ENCODE measurements around the gene POM121. TPM values are rescaled to one million over a fixed set of nuclear protein-coding genes. Genes with fewer than 3 reads are reported as not detected.
"Not testable (repeated sequence)": the region's sequence is repeated elsewhere in the genome, so short reads cannot be mapped to it uniquely, and the experiment has no call there.

The POM121 gene
- polyA plus RNA-seq, 1 donor = 44.6 TPM

DNA sequence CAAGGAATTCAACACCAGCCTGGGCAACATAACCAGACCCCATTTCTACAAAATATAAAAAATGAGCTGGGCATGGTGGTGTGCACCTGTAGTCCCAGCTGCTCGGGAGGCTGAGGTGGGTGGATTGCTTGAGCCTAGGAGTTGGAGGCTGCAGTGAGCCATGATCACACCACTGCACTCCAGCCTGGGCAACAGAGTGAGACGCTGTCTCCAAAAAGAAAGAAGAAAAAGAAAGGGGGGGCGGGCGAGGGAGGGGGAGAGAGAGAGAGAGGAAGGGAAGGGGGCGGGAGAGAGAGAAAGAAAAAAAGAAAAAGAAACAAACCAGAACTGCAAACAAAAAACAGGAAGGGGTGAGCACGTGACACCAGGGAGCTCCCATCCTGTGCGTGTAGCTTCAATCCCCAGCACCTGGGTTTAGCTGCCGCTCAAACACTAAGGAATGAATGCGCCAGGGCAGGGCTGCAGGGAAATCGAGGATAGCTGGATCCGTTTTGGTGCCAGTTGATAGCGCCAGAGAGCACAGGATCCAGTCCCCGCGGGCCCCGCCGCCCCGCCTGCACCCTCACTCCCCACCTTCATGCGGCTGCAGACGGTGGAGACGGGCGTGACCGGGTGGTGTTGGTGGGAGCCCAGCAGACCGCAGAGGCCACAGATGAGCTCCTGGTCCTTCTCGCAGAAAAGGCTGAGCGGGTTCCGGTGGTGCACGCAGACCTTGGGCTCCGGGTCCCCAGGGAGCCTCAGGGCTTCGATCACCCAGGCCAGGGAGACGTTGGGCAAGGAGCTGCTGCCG, 40.5 kb downstream of the POM121 start:
- not testable (repeated sequence) for DNase-seq; H3K27ac ChIP-seq (ENCODE audit: low read length); H3K9me3 ChIP-seq (ENCODE audit: control insufficient read depth, low read depth, low read length); H3K36me3 ChIP-seq (ENCODE audit: control insufficient read depth, insufficient read depth, low read length); H3K4me1 ChIP-seq (ENCODE audit: control insufficient read depth, insufficient read depth, low read length); H3K27me3 ChIP-seq (ENCODE audit: control insufficient read depth, insufficient read depth, low read length); H3K4me3 ChIP-seq (ENCODE audit: low read length)
- WGBS (ENCODE audit: insufficient coverage, low lambda C conversion rate) = no CpG with 5 or more reads among the region's 31 CpGs

DNA sequence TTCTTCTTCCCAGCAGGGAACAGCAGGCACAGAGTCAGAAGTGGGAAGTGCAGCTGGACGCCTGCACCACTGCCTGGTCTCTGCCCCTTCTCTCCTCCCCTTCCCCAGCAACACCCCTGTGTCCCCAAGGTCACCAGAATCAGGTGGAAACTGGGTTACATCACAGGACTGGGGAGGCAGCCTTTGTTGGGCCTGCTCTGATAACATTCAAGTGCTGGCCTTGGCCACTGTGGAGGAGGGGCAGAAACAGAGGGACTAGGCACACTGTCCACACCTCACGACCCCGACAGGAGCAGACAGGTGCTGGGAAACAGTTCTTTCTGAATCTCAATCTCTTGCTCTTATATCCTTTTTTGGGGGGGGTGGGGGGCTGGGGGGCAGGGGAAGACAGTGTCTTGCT, 42.0 kb downstream of the POM121 start:
- not testable (repeated sequence) for DNase-seq; H3K27ac ChIP-seq (ENCODE audit: low read length); H3K4me1 ChIP-seq (ENCODE audit: control insufficient read depth, insufficient read depth, low read length); H3K36me3 ChIP-seq (ENCODE audit: control insufficient read depth, insufficient read depth, low read length); H3K27me3 ChIP-seq (ENCODE audit: control insufficient read depth, insufficient read depth, low read length); H3K9me3 ChIP-seq (ENCODE audit: control insufficient read depth, low read depth, low read length); H3K4me3 ChIP-seq (ENCODE audit: low read length)
- WGBS (ENCODE audit: insufficient coverage, low lambda C conversion rate) = no CpG with 5 or more reads among the region's 3 CpGs

DNA sequence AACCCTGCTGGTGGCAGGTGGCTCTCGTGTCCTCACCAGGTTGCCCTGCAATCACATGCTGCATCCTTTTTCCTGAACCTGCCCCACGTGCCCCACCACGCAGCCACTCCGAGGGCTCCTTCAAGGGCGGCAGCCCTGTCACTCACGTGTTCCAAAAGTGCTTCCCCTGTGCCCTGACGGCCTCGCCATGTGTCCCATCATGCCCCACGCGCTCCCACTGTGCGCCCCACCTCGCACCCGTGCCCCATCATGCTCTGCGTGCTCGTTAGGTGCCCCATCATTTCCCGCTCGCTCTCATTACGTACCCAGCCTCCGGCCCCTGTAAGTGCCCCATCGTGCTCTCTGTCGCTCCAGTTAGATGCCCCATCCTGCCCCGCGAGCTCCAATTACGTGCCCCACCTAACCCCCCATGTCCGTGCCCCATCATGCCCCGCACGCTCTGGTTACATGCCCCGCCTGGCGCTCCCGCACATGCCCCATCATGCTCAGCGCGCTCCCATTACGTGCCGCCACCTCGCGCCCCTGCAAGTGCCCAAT, 44.2 kb downstream of the POM121 start, which contains the start of gene TRIM74:
TSS of gene TRIM74 (minus strand) at position 487 of the 537 bp plus-strand sequence. CDS start 3,309 bp downstream, outside the sequence.
- not testable (repeated sequence) for H3K36me3 ChIP-seq (ENCODE audit: control insufficient read depth, insufficient read depth, low read length); H3K4me1 ChIP-seq (ENCODE audit: control insufficient read depth, insufficient read depth, low read length); H3K27me3 ChIP-seq (ENCODE audit: control insufficient read depth, insufficient read depth, low read length); H3K4me3 ChIP-seq (ENCODE audit: low read length); H3K9me3 ChIP-seq (ENCODE audit: control insufficient read depth, low read depth, low read length); DNase-seq; H3K27ac ChIP-seq (ENCODE audit: low read length)
- no CpG with 5 or more reads among the region's 36 CpGs for WGBS (ENCODE audit: insufficient coverage, low lambda C conversion rate)

DNA sequence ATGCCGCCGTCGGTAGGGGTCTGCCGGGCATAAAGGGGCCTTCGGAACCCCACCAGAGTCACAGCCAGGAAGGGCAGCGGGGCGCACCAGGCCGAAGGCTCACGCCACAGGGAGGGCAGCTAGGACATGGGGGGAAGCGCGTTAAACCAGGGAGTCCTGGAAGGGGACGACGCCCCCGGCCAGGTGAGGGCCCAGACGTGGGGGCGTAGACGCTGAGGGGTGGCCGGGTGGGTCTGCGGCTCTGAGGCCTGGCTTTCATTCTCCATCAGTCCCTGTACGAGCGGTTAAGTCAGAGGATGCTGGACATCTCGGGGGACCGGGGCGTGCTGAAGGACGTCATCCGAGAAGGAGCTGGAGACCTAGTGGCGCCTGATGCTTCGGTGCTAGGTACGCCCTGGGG, 44.8 kb downstream of the POM121 start:
- not testable (repeated sequence) for H3K27ac ChIP-seq (ENCODE audit: low read length); H3K27me3 ChIP-seq (ENCODE audit: control insufficient read depth, insufficient read depth, low read length); DNase-seq; H3K9me3 ChIP-seq (ENCODE audit: control insufficient read depth, low read depth, low read length); H3K36me3 ChIP-seq (ENCODE audit: control insufficient read depth, insufficient read depth, low read length); H3K4me3 ChIP-seq (ENCODE audit: low read length); H3K4me1 ChIP-seq (ENCODE audit: control insufficient read depth, insufficient read depth, low read length)
- no CpG with 5 or more reads among the region's 29 CpGs for WGBS (ENCODE audit: insufficient coverage, low lambda C conversion rate)

DNA sequence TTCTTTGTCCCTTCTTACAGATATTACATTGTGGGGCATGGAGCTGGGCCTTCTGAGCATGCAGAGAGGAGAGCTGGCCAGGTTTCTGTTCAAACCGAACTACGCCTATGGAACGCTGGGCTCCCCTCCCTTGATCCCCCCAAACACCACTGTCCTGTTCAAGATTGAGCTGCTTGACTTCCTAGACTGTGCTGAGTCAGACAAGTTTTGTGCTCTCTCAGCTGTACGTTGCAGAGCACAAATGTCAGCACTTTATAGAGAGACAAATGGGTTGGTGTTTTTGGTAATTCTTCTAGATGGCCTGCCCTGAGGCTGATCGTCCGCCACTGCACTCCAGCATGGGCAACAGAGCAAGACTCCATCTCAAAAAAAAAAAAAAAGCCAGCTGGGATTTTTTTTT, 46.6 kb downstream of the POM121 start:
- DNase-seq; H3K4me3 ChIP-seq (ENCODE audit: low read length); H3K27ac ChIP-seq (ENCODE audit: low read length); H3K9me3 ChIP-seq (ENCODE audit: control insufficient read depth, low read depth, low read length); H3K36me3 ChIP-seq (ENCODE audit: control insufficient read depth, insufficient read depth, low read length); H3K27me3 ChIP-seq (ENCODE audit: control insufficient read depth, insufficient read depth, low read length); H3K4me1 ChIP-seq (ENCODE audit: control insufficient read depth, insufficient read depth, low read length): not testable (repeated sequence)
- no CpG with 5 or more reads among the region's 6 CpGs for WGBS (ENCODE audit: insufficient coverage, low lambda C conversion rate)

DNA sequence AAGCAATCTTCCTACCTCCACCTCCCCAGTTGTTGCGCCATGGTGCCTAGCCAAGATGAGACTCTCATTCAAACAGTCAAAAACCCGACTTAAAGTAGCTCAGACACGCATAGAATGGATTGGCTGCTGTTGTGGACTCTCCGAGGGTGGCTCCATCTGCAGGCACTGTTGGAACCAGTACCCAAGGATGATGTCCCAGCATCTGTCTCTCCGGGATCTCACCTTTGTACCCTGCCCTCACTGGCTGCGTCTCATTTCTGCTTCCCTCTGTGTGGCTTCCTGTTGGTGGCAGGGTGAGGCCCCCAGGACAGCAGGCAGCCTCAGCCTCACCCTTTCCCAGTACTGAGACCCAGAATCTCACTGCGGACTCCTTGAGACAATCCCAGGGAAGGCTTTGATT, 49.9 kb downstream of the POM121 start:
- not testable (repeated sequence) for H3K4me1 ChIP-seq (ENCODE audit: control insufficient read depth, insufficient read depth, low read length); H3K27me3 ChIP-seq (ENCODE audit: control insufficient read depth, insufficient read depth, low read length); H3K36me3 ChIP-seq (ENCODE audit: control insufficient read depth, insufficient read depth, low read length); H3K9me3 ChIP-seq (ENCODE audit: control insufficient read depth, low read depth, low read length); H3K4me3 ChIP-seq (ENCODE audit: low read length); H3K27ac ChIP-seq (ENCODE audit: low read length); DNase-seq
- no CpG with 5 or more reads among the region's 7 CpGs for WGBS (ENCODE audit: insufficient coverage, low lambda C conversion rate)

DNA sequence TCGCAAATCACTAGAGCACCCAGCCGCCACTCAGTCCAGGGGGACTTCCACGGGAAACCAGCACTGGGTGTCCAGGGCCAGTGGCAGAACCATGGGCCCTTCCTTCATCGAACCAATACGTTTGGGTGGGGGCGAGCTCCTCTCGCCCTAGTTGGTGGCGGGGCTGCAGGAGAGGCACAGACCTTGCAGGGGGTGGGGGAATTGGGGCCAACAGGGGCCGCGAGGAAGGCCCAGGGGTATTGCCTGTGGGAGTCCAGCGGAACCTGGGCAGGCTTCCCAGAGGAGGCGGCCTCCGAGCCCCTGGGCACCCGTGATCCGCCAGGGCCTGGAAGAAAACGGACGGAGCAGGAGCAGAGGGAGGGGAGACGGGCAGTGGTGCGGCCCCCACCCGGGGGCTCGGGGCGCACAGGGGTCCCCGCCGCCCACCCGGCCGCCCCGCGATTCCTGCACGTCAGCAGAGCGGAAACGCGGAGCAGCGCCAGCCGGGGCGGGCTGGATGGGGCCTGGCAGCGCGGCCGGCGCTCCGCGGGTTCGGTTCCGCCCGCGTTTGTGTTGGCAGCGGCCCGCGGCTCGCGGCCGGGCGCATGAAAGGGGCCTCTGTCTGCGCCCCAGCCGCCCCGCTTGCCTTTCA, 50.9 kb downstream of the POM121 start:
- WGBS (ENCODE audit: insufficient coverage, low lambda C conversion rate) = no CpG with 5 or more reads among the region's 55 CpGs
- H3K9me3 ChIP-seq (ENCODE audit: control insufficient read depth, low read depth, low read length); H3K4me1 ChIP-seq (ENCODE audit: control insufficient read depth, insufficient read depth, low read length); H3K27me3 ChIP-seq (ENCODE audit: control insufficient read depth, insufficient read depth, low read length); H3K36me3 ChIP-seq (ENCODE audit: control insufficient read depth, insufficient read depth, low read length); H3K4me3 ChIP-seq (ENCODE audit: low read length); DNase-seq; H3K27ac ChIP-seq (ENCODE audit: low read length): not testable (repeated sequence)

DNA sequence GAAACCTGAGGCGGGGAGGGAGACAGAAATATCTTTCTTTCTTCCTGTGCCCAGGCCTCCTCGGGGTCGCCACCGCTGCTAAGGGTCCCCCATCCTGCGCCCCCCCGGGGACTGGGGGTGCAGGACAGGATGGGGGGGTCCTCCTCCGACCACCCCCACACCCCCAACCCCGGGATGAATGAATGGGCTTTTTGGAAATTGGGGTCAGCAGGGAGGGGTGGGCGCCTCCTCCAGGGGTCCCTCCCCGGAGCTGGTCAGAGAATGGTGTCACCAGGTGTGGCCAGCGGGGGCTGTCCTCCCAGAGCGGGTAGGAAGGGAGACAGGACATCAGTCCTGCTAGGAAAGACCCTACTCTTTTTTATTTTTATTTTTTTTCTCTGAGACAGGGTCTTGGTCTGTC, 51.5 kb downstream of the POM121 start:
- not testable (repeated sequence) for H3K9me3 ChIP-seq (ENCODE audit: control insufficient read depth, low read depth, low read length); H3K4me1 ChIP-seq (ENCODE audit: control insufficient read depth, insufficient read depth, low read length); H3K4me3 ChIP-seq (ENCODE audit: low read length); H3K27ac ChIP-seq (ENCODE audit: low read length); H3K27me3 ChIP-seq (ENCODE audit: control insufficient read depth, insufficient read depth, low read length); H3K36me3 ChIP-seq (ENCODE audit: control insufficient read depth, insufficient read depth, low read length); DNase-seq
- no CpG with 5 or more reads among the region's 12 CpGs for WGBS (ENCODE audit: insufficient coverage, low lambda C conversion rate)

DNA sequence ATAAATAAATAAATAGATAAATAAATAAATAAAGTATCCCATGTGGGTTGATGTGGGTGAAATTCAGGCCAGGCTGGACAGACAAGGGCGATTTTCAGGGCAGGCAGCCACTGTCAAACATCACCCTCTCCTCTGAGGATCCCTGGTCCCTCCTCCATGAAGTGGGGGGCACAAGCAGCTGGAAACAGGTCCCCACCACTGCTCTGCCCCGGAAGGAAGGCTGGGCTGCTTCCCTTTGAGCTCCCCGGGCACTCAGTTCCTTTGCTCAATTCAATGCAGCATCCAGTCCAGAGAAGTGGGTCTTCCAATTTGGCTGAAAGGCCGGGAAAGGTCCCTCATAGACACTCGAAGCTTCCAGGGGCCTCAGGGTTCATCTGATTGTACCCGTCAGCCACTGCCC, 55.5 kb downstream of the POM121 start:
- not testable (repeated sequence) for H3K27ac ChIP-seq (ENCODE audit: low read length); DNase-seq; H3K9me3 ChIP-seq (ENCODE audit: control insufficient read depth, low read depth, low read length); H3K36me3 ChIP-seq (ENCODE audit: control insufficient read depth, insufficient read depth, low read length); H3K4me1 ChIP-seq (ENCODE audit: control insufficient read depth, insufficient read depth, low read length); H3K27me3 ChIP-seq (ENCODE audit: control insufficient read depth, insufficient read depth, low read length); H3K4me3 ChIP-seq (ENCODE audit: low read length)
- no CpG with 5 or more reads among the region's 6 CpGs for WGBS (ENCODE audit: insufficient coverage, low lambda C conversion rate)

DNA sequence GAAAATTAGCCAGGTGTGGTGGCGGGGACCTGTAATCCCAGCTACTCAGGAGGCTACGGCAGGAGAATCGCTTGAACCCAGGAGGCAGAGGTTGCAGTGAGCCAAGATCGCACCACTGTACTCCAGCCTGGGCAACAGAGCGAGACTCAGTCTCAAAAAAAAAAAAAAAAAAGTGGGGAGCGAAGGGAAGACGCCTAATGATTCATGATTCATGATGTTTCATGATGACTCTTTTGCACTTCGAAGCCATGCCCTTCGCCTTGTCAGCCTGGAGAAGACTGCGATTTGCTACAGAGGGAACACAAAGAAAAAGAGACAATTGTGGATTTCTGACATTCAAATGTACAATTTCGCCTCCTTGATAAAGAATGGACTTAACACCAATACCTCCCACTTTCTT, 57.2 kb downstream of the POM121 start:
- H3K4me1 ChIP-seq (ENCODE audit: control insufficient read depth, insufficient read depth, low read length); H3K4me3 ChIP-seq (ENCODE audit: low read length); H3K27me3 ChIP-seq (ENCODE audit: control insufficient read depth, insufficient read depth, low read length); H3K36me3 ChIP-seq (ENCODE audit: control insufficient read depth, insufficient read depth, low read length); DNase-seq; H3K9me3 ChIP-seq (ENCODE audit: control insufficient read depth, low read depth, low read length); H3K27ac ChIP-seq (ENCODE audit: low read length): not testable (repeated sequence)
- WGBS (ENCODE audit: insufficient coverage, low lambda C conversion rate) = no CpG with 5 or more reads among the region's 11 CpGs

Data from large intestine (tissue), 3 donors.